H1 (cell line): ENCODE data around the gene ERG28. TPM values are rescaled to one million over a fixed set of nuclear protein-coding genes. Genes with fewer than 3 reads are reported as not detected.

Experiments
- ASH2L ChIP-seq: fragments of 200-600, 300-600 bp; sonication (generic); IDR thresholded peaks from one replicate; pipeline ENCODE4 v1.7.1; 2017; ENCODE audit warnings: low read length
- CHD2 ChIP-seq: IDR thresholded peaks from 2 replicates; pipeline ENCODE4 v1.6.1; 2012; ENCODE audit warnings: low read length, improper control_type of control experiment
- CTBP2 ChIP-seq: IDR thresholded peaks from 2 replicates; pipeline ENCODE4 v1.7.0; 2011; ENCODE audit warnings: borderline replicate concordance, mild to moderate bottlenecking, moderate library complexity, mixed read lengths, low read length; ENCODE audit not compliant: insufficient read depth, insufficient read length
- E2F6 ChIP-seq: IDR thresholded peaks from 2 replicates; pipeline ENCODE4 v1.6.1; 2012; ENCODE audit warnings: inconsistent platforms
- EGR1 ChIP-seq: IDR thresholded peaks from 2 replicates; pipeline ENCODE4 v1.6.1; 2011; ENCODE audit warnings: low read depth, low read length, borderline replicate concordance
- FOSL1 ChIP-seq: IDR thresholded peaks from 2 replicates; pipeline ENCODE4 v1.6.1; 2011; ENCODE audit warnings: mild to moderate bottlenecking, low read depth, low read length, moderate library complexity; ENCODE audit not compliant: insufficient read depth
- HDAC6 ChIP-seq: IDR thresholded peaks from one replicate; pipeline ENCODE4 v1.7.1; 2012; ENCODE audit warnings: low read depth, mild to moderate bottlenecking, inconsistent platforms, low read length, moderate library complexity
- JUN ChIP-seq: IDR thresholded peaks from 2 replicates; pipeline ENCODE4 v1.6.1; 2011; ENCODE audit warnings: low read depth, mild to moderate bottlenecking, improper control_type of control experiment, low read length
- KDM4A ChIP-seq: IDR thresholded peaks from one replicate; pipeline ENCODE4 v1.7.1; 2012; ENCODE audit warnings: low read depth, mild to moderate bottlenecking, moderate library complexity, low read length, inconsistent platforms; ENCODE audit not compliant: severe bottlenecking
- MAX ChIP-seq: IDR thresholded peaks from 2 replicates; pipeline ENCODE4 v1.6.1; 2012; ENCODE audit warnings: inconsistent platforms
- NANOG ChIP-seq: IDR thresholded peaks from 2 replicates; pipeline ENCODE4 v1.6.1; 2011; ENCODE audit warnings: low read length, low read depth, mild to moderate bottlenecking, inconsistent platforms; ENCODE audit not compliant: insufficient read depth, poor library complexity, severe bottlenecking
- PHF8 ChIP-seq: fragments of 200-600 bp; sonication (generic); conservative IDR thresholded peaks from 2 replicates; pipeline ENCODE4 v1.7.1; 2012; ENCODE audit warnings: low read depth, mild to moderate bottlenecking, inconsistent platforms, low read length, moderate library complexity
- POLR2A ChIP-seq, 2 experiments: IDR thresholded peaks; 1 replicate in 1 of 2; 2 replicates in 1 of 2; pipeline ENCODE4 v1.6.1; 2011; ENCODE audit warnings: low read depth in 2 of 2, low read length in 2 of 2, mild to moderate bottlenecking in 2 of 2; ENCODE audit errors: control extremely low read depth in 1 of 2
- POU5F1 ChIP-seq: IDR thresholded peaks from 2 replicates; pipeline ENCODE4 v1.6.1; 2011; ENCODE audit warnings: low read depth, mild to moderate bottlenecking, low read length, moderate library complexity
- RBBP5 ChIP-seq: IDR thresholded peaks from 2 replicates; pipeline ENCODE4 v1.7.1; 2012; ENCODE audit warnings: low read depth, mild to moderate bottlenecking, inconsistent platforms, low read length, moderate library complexity, borderline replicate concordance
- polyA plus RNA-seq, 7 experiments: library from polyadenylated mRNA; depleted of rRNA in 3 of 7; stranded (reverse) in 5 of 7; unstranded in 2 of 7; fragments of >200 nt in 5 of 7; fragments of 200-250 nt in 2 of 7; gene quantifications; 1 replicate in 5 of 7; 2 replicates in 1 of 7; 4 replicates in 1 of 7; pipeline versions ENCODE4 v1.2.1 to v1.2.3, GENCODE V29; 2011 to 2013; ENCODE audit warnings: missing spikeins in 2 of 7, mixed read lengths in 2 of 7
- total RNA-seq: library from RNA; stranded (reverse); fragmentation: NEBNext Ultra II Directional; extraction: Animal tissue kit (Norgen Biotek cat#: 25700); gene quantifications from 2 replicates; pipeline ENCODE4 v1.2.1, GENCODE V29; 2021

The ERG28 gene
- total and polyA plus RNA-seq, 2 of the 8 experiments (the other 6 are each of a cell fraction or from before 2014, with no cell fraction given) = 32.6 to 56.7 TPM

GRCh38 chr14:75660630-75661498 is at the start of gene ERG28, which contains the start of gene TTLL5 (continued):
- TF ChIP-seq CTBP2 (no peak), MAX (peak; percentile 36; the same call in 1 of the 2 replicates), NANOG (no peak), ASH2L (peak; percentile 66), POU5F1 (no peak), RBBP5 (peak; percentile 65; the same call in 1 of the 2 replicates), POLR2A (IDR thresholded peaks at IDR 0.05; ENCODE audit: control extremely low read depth in 1 of 2, low read depth in 2 of 2, low read length in 2 of 2) (peak; percentile 25 to 45; a peak in 2 of 3 replicates), CHD2 (peak; percentile 87), PHF8 (peak; percentile 80), FOSL1 (no peak), HDAC6 (no peak), JUN (no peak), E2F6 (peak; percentile 37), EGR1 (no peak), KDM4A (peak; percentile 67)
